GOT3 (cell line): ENCODE data around the gene MFAP2.
"Not testable (repeated sequence)": the region's sequence is repeated elsewhere in the genome, so short reads cannot be mapped to it uniquely, and the experiment has no call there.

Source experiments
- DNase-seq: peaks from one replicate; lab custom pipeline; 2025; ENCODE audit warnings: mixed read lengths; lab: John Stamatoyannopoulos, UW

MFAP2 gene

DNA sequence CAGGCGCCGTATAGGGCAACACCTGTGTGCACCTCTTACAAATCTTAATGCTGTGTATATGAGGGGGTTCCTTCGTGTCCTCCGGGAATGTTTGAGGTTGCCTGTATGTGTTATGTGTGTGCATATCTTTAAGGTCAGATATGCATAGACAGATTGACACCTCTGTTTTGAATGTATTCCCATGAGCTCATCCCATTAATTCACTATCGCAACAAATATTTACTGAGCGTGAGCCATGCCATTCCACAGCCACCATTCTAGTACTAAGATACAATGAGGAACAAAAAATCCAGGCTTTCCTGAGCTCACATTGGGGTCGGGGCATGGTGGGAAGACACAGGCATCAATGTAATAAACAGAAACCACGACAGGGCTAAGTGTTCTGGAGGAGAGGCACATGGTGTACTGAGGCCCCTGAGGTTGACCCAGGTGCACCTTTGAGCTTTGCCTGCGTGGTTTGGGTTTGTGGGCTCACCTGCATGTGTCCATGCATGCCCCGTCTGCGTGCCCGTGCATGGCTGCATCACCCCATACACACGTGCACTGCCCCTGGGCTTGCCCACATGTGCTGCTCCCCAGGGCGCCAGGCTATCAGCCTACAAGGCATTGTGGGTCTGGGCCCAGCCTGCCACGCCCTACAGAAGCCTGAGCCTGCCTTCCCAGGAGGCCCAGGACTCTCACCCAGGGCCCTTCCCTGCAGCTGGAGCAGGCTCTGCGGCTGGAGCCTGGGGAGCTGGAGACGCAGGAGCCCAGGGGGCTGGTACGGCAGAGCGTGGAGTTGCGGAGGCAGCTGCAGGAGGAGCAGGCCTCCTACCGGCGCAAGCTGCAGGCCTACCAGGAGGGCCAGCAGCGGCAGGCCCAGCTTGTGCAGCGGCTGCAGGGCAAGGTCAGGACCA, 51.0 kb downstream of the MFAP2 start:
- not testable (repeated sequence) for DNase-seq

DNA sequence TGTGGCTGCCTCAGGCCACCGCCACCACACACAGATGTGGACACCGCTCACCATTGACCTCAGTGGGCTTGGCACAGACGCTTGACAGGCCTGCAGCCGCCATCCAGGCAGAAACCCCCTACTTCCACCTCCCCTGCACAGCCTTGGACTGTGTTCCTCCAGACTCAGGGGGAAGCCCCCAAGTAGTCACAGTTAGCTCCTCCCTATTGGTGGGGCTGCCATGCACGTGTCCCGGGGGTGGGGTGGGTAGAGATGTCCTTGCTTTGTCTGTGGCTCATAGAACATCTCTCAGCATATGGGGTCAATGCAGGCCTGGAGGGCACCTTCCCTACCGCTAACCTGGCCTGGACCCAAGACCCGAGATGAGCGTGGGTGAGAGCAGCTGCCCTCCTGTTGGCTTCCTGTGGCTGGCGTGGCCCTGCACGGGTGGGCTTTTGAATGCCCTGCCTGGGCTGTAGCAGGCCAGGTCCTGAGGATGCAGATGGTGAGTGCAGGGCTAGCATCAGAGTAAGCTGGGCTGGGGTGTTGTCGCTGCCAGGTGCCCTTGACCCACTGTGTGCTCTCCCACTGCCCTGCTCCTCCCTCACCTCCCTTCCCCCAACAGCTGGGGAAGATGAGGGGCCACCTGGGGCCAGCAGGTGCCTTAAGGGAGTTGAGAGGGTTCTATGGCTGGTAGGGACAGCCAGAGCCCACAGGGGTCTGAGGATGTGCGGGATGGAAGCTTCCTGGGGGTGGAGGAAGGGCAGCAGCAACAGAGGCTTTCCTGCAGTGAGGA, 52.5 kb downstream of the MFAP2 start:
- no peak for DNase-seq

DNA sequence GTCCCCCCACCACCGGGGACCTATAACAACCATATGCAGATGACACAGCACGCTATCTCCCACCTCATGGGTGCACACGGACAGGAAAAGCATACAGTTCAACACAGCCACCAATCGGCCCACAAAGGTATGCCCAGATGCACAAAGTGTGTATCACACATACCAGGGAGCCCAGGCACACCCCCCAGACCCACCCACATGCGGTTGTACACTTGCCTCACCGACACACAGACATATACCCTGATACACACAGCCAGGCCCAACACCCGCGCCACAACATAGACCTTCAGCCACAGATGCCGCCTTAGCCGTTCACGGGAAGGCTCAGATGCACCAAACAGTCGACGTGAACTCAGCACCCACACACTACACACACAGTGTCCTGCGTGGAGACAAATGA, 53.2 kb downstream of the MFAP2 start:
- no peak for DNase-seq

DNA sequence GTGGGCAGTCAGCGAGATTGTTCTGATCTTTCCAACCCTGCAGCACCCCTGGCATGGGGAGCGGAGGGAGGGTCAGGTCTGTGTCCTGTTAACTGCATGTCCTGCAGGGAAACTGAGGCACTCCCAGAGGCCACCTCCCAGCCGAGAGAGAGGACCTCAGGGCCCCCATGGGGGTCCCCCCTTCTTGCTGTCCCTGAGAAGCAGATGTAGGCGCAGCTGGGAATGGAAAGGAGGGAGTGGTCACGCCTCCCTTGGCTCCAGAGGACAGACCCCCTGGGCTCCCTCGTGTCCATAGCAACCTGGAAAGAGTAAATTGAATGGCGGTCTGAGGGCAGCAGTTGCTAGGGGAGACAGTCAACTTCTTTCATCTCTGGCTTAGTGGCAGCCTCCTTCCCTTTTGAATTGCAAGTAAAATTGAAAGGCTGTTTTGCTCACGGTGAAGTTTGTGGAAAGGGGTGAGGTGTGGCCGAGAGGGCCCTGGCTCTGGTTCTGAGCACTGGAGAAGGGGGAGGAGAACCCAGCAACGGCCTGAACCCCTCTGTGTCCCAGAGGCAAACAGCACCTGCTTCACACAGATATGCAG, 53.8 kb downstream of the MFAP2 start:
- DNase-seq: no peak

DNA sequence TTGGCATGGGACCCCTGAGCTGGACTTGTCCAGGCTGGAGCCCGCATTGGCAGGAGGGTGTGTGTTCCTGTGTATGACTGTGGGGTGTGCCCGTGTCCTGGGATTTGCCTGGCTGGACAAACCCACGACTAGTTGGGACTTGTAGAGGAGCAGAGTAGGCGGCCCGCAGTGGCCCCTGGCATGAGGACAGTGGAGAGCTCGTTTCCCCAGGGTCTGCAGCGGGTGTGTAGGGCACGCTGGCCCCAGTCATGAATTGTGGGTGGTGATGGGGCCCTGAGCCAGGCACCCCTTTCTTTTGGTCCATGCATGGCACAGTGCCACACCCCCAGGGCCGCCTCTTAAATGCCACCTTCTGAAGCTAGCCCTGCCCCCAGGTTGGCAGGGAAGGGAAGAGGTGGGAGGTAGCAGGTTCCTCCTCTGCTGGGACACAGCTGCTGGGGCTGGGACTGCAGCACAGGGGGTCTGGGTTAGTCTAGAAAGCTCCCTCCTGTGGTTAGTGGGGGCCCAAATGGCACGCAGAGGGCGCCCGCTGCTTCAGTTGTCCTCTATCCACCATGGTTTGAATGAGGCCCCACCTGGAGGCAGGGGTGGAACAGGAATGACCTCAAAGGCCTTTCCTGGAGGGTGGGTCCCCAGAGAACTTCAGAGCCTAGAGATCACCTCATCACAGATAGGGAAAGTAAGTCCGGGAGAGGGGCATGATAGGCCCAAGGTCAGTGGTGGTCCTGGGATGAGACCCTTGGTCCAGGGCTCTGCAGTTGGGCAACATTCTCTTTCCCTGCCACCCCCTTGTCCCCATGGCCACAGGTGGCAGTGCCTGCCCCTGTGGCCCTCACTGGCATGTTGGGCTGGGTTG, 54.6 kb downstream of the MFAP2 start:
- DNase-seq: no peak

DNA sequence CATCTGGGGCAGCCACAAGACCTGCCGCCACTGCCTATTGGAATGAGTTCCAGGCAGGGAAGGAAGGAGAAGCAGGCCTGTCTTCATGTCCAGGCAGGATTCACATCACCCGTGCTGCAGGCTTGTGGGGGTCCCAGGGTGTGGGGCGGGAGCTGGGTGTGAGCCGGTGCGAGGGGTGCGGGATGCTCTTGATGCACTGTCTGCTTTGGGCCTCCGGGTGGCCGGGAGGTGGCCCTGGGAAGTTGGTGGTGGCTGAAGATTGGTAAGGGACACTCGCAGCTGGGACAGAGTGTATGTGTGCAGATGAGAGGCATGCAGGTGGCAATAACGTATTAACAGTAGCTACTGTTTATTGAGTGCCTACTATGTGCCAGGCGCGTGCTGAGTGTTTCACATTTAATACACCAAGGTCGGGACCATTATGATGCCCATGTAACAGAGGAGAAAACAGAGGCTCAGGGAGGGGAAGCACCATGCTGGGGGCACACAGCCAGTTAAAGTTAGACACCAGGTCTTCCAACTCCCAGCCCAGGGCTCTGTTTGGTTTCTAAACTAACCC, 55.4 kb downstream of the MFAP2 start:
- no peak for DNase-seq
